WTC11 (cell line): ENCODE results near the gene ERVW-1. TPM values are rescaled to one million over a fixed set of nuclear protein-coding genes. Genes with fewer than 3 reads are reported as not detected.
A peak's percentile ranks its signal among the peaks of the same experiment; 100 is the strongest.
"Not testable (repeated sequence)": the region's sequence is repeated elsewhere in the genome, so short reads cannot be mapped to it uniquely, and the experiment has no call there.

ENCODE experiments used
- ATAC-seq: fragments of 200-7000 bp; cut with Tn5 transposase; 2 replicates; pipeline ENCODE4 v1.10.0; 2021; ENCODE audit warnings: mild to moderate bottlenecking, moderate library complexity
- CTCF ChIA-PET: fragments of 300-600 bp; sonication (Branson Sonifier 250); formaldehyde crosslinking; loops from one replicate; lab custom pipeline; 2021; ENCODE audit warnings: antibody characterized with exemption; lab: Charles Lee
- POLR2A ChIA-PET: fragments of 350-600 bp; sonication (Branson Sonifier 250); formaldehyde crosslinking; loops from one replicate; lab custom pipeline; 2021; ENCODE audit warnings: antibody characterized with exemption; lab: Charles Lee
- DNase-seq: peaks from one replicate; pipeline ENCODE4 v3.0.0; 2021; ENCODE audit warnings: low spot score
- H3K27ac Mint-ChIP-seq: 2 replicates; pipeline ENCODE4 v1.8.0; 2021; ENCODE audit warnings: mixed read lengths
- H3K27me3 Mint-ChIP-seq: 2 replicates; pipeline ENCODE4 v1.8.0; 2021; ENCODE audit warnings: low read depth, mild to moderate bottlenecking, moderate library complexity, mixed read lengths
- H3K36me3 Mint-ChIP-seq: 2 replicates; pipeline ENCODE4 v1.8.0; 2021; ENCODE audit warnings: mixed read lengths
- H3K4me1 Mint-ChIP-seq: 2 replicates; pipeline ENCODE4 v1.8.0; 2022; ENCODE audit warnings: mixed read lengths
- H3K4me3 Mint-ChIP-seq: 2 replicates; pipeline ENCODE4 v1.8.0; 2021; ENCODE audit warnings: mild to moderate bottlenecking, moderate library complexity, mixed read lengths
- H3K9me3 Mint-ChIP-seq: 2 replicates; pipeline ENCODE4 v1.8.0; 2021; ENCODE audit warnings: mixed read lengths
- AR ChIP-seq: fragments of 250-450 bp; sonication (Bioruptor Pico); IDR thresholded peaks from 2 replicates; pipeline ENCODE4 v1.9.0; 2021; ENCODE audit warnings: mild to moderate bottlenecking
- ATF1 ChIP-seq: sonication (generic); formaldehyde crosslinking; IDR thresholded peaks from 2 replicates; pipeline ENCODE4 v1.8.1; 2023; ENCODE audit warnings: mild to moderate bottlenecking, moderate library complexity, missing genetic modification reagents
- ATF6 ChIP-seq: sonication (generic); formaldehyde crosslinking; IDR thresholded peaks from 2 replicates; pipeline ENCODE4 v1.8.1; 2023; ENCODE audit warnings: mild to moderate bottlenecking, missing genetic modification reagents
- CBFB ChIP-seq: sonication (generic); formaldehyde crosslinking; IDR thresholded peaks from 2 replicates; pipeline ENCODE4 v1.8.1; 2022; ENCODE audit warnings: mild to moderate bottlenecking, low read depth, missing genetic modification reagents
- CTCF ChIP-seq: fragments of 200-600 bp; IDR thresholded peaks from 2 replicates; pipeline ENCODE4 v1.8.0; 2022; ENCODE audit warnings: antibody characterized with exemption
- EMX1 ChIP-seq: fragments of 250-450 bp; sonication (Bioruptor Pico); IDR thresholded peaks from 2 replicates; pipeline ENCODE4 v1.8.0; 2021; ENCODE audit warnings: mild to moderate bottlenecking
- ETV6 ChIP-seq: sonication (generic); formaldehyde crosslinking; IDR thresholded peaks from 2 replicates; pipeline ENCODE4 v1.8.1; 2022; ENCODE audit warnings: mild to moderate bottlenecking, missing genetic modification reagents
- FOXJ3 ChIP-seq: sonication (generic); formaldehyde crosslinking; IDR thresholded peaks from 2 replicates; pipeline ENCODE4 v1.9.0; 2021; ENCODE audit warnings: missing genetic modification reagents, mild to moderate bottlenecking, borderline replicate concordance
- FOXP4 ChIP-seq: sonication (generic); formaldehyde crosslinking; IDR thresholded peaks from 2 replicates; pipeline ENCODE4 v1.8.0; 2022; ENCODE audit warnings: mild to moderate bottlenecking, missing genetic modification reagents
- GRHL2 ChIP-seq: fragments of 250-450 bp; sonication (Bioruptor Pico); IDR thresholded peaks from 2 replicates; pipeline ENCODE4 v1.8.0; 2022; ENCODE audit warnings: mild to moderate bottlenecking, moderate library complexity; ENCODE audit not compliant: insufficient replicate concordance, severe bottlenecking
- HMGA2 ChIP-seq: fragments of 250-450 bp; sonication (Bioruptor Pico); IDR thresholded peaks from 2 replicates; pipeline ENCODE4 v1.4.0; 2021; ENCODE audit warnings: mild to moderate bottlenecking, moderate library complexity
- JUN ChIP-seq: sonication (generic); formaldehyde crosslinking; IDR thresholded peaks from 2 replicates; pipeline ENCODE4 v1.8.0; 2023; ENCODE audit warnings: mild to moderate bottlenecking, missing genetic modification reagents
- NFATC4 ChIP-seq: fragments of 250-450 bp; sonication (Bioruptor Pico); IDR thresholded peaks from 2 replicates; pipeline ENCODE4 v1.9.0; 2021; ENCODE audit warnings: mild to moderate bottlenecking
- OVOL2 ChIP-seq: fragments of 250-450 bp; sonication (Bioruptor Pico); IDR thresholded peaks from 2 replicates; pipeline ENCODE4 v1.9.0; 2021; ENCODE audit warnings: mild to moderate bottlenecking, borderline replicate concordance
- PREB ChIP-seq: sonication (generic); formaldehyde crosslinking; IDR thresholded peaks from 2 replicates; pipeline ENCODE4 v1.8.1; 2022; ENCODE audit warnings: mild to moderate bottlenecking, missing genetic modification reagents, moderate library complexity, borderline replicate concordance
- SOX15 ChIP-seq: fragments of 250-450 bp; sonication (Bioruptor Pico); IDR thresholded peaks from 2 replicates; pipeline ENCODE4 v1.9.0; 2021; ENCODE audit warnings: mild to moderate bottlenecking
- TCF7 ChIP-seq: sonication (generic); formaldehyde crosslinking; IDR thresholded peaks from 2 replicates; pipeline ENCODE4 v1.8.0; 2022; ENCODE audit warnings: mild to moderate bottlenecking, low read depth, missing genetic modification reagents, moderate library complexity
- ZNF121 ChIP-seq: sonication (generic); formaldehyde crosslinking; IDR thresholded peaks from 2 replicates; pipeline ENCODE4 v1.8.0; 2023; ENCODE audit warnings: missing genetic modification reagents
- ZNF219 ChIP-seq: sonication (generic); formaldehyde crosslinking; IDR thresholded peaks from 2 replicates; pipeline ENCODE4 v1.8.0; 2023; ENCODE audit warnings: missing genetic modification reagents, mild to moderate bottlenecking, borderline replicate concordance
- ZNF317 ChIP-seq: sonication (generic); formaldehyde crosslinking; IDR thresholded peaks from 2 replicates; pipeline ENCODE4 v1.8.1; 2023; ENCODE audit warnings: low read depth, mild to moderate bottlenecking, moderate library complexity, missing genetic modification reagents, borderline replicate concordance
- ZNF423 ChIP-seq: fragments of 250-450 bp; sonication (Bioruptor Pico); IDR thresholded peaks from 2 replicates; pipeline ENCODE4 v2.1.2; 2022; ENCODE audit warnings: mild to moderate bottlenecking, moderate library complexity
- total RNA-seq: library from RNA; stranded (reverse); gene quantifications from 3 replicates; pipeline ENCODE4 v1.2.3, GENCODE V29; 2021

The ERVW-1 gene
- total RNA-seq, 1 experiment from 2014 or later, result 0.07 TPM

GRCh38 chr7:92479146-92479545 lies 1.4 kb upstream of the ERVW-1 start:
- H3K27me3 Mint-ChIP-seq, H3K4me3 Mint-ChIP-seq, CTCF ChIA-PET, POLR2A ChIA-PET, H3K27ac Mint-ChIP-seq, H3K36me3 Mint-ChIP-seq, H3K9me3 Mint-ChIP-seq, DNase-seq: not testable (repeated sequence)
- ATAC-seq, result peak; percentile 24; the same call in 1 of the 2 replicates
- peaks cover 14% of the 10 kb centered on the region for H3K4me1 Mint-ChIP-seq

- Mint-ChIP-seq H3K4me1 (peaks cover 14% of the 10 kb centered on the region), H3K4me3 (no peak overlapping the region), H3K36me3 (no peaks in the 10 kb centered on the region), H3K9me3 (no peaks in the 10 kb centered on the region), H3K27ac (no peak overlapping the region), H3K27me3 (no peaks in the 10 kb centered on the region)
- ChIA-PET POLR2A (no interaction called here), CTCF (no interaction called here)
- TF ChIP-seq ATF6 (CRISPR knock-in tag) (no peak), ATF1 (CRISPR knock-in tag) (no peak), JUN (no peak), PREB (CRISPR knock-in tag) (no peak), FOXJ3 (CRISPR knock-in tag) (no peak), TCF7 (CRISPR knock-in tag) (no peak), ZNF121 (no peak), EMX1 (CRISPR knock-in tag) (no peak), ZNF423 (CRISPR knock-in tag) (no peak)
- ATAC-seq (peak; percentile 36), DNase-seq (no peak)
Observed at GRCh38 chr7:92478711-92479110, 965 bp upstream of the ERVW-1 start.

- Mint-ChIP-seq H3K27me3 (no peaks in the 10 kb centered on the region), H3K4me1 (peaks cover 14% of the 10 kb centered on the region), H3K27ac (no peak overlapping the region), H3K9me3 (no peaks in the 10 kb centered on the region), H3K36me3 (no peaks in the 10 kb centered on the region), H3K4me3 (no peak overlapping the region)
- ATAC-seq (no peak), DNase-seq (no peak)
- ChIA-PET CTCF (no interaction called here), POLR2A (no interaction called here)
- no peak for TF ChIP-seq OVOL2 (CRISPR knock-in tag)
- TF ChIP-seq NFATC4 (CRISPR knock-in tag), result no peak
- TF ChIP-seq CBFB (CRISPR knock-in tag), result no peak
- TF ChIP-seq ZNF219, result no peak
- TF ChIP-seq ETV6, result no peak
- no peak for TF ChIP-seq HMGA2 (CRISPR knock-in tag)
- TF ChIP-seq SOX15 (CRISPR knock-in tag), result no peak
- TF ChIP-seq ATF6 (CRISPR knock-in tag), result no peak
- TF ChIP-seq AR (CRISPR knock-in tag), result no peak
- no peak for TF ChIP-seq FOXP4 (CRISPR knock-in tag)
- no peak for TF ChIP-seq ZNF317 (CRISPR knock-in tag)
- TF ChIP-seq CTCF, result no peak
- no peak for TF ChIP-seq GRHL2
Observed at GRCh38 chr7:92478095-92478494, 349 bp upstream of the ERVW-1 start.
